ENCODE results near the gene SCNN1G. TPM values are rescaled to one million over a fixed set of nuclear protein-coding genes. Genes with fewer than 3 reads are reported as not detected.
"Not testable (repeated sequence)": the region's sequence is repeated elsewhere in the genome, so short reads cannot be mapped to it uniquely, and the experiment has no call there.

The SCNN1G gene
- total RNA-seq, 1 experiment from 2014 or later, result 6.3 TPM

GRCh38 chr16:23252310-23252709, 69.8 kb downstream of the SCNN1G start:
- Histone ChIP-seq H3K4me2 (ENCODE audit: low read length) (no peak overlapping the region), H3K4me3 (ENCODE audit: low read length) (no peak overlapping the region), H3K4me1 (ENCODE audit: insufficient read depth, low read length) (peaks cover 1% of the 10 kb centered on the region), H2AFZ (ENCODE audit: low read length) (no peak overlapping the region), H3K36me3 (ENCODE audit: low read depth, low read length) (no peaks in the 10 kb centered on the region), H4K20me1 (ENCODE audit: low read length) (no peaks in the 10 kb centered on the region), H3F3A (ENCODE audit: low read length, unreplicated experiment) (no peaks in the 10 kb centered on the region), H3K9me2 (replicated peaks; ENCODE audit: low read length) (no peaks in the 10 kb centered on the region), H3K9me3 (ENCODE audit: low read length) (no peaks in the 10 kb centered on the region), H3K9ac (ENCODE audit: low read length) (no peak overlapping the region), H3K27me3 (ENCODE audit: low read length) (no peaks in the 10 kb centered on the region), H3K79me2 (ENCODE audit: low read length) (no peaks in the 10 kb centered on the region), H3K27ac (ENCODE audit: low read length) (no peak overlapping the region)
- TF ChIP-seq EZH2 (IDR thresholded peaks at IDR 0.05; ENCODE audit: low read length, unreplicated experiment) (no peak), EZH2phosphoT487 (IDR thresholded peaks at IDR 0.05; ENCODE audit: borderline replicate concordance, low read length) (no peak), CTCF (conservative IDR thresholded peaks at IDR 0.05; ENCODE audit: low read depth, low read length) (no peak)
- ChIA-PET POLR2A (ENCODE audit: unreplicated experiment) (no interaction called here), CTCF (no interaction called here)
- intact Hi-C loops (cut with micrococcal nuclease), result no loop called here
- BruUV-seq (replicated peaks), result no TSS peak
- no peak for DNase-seq
- no peak for ATAC-seq

DNA sequence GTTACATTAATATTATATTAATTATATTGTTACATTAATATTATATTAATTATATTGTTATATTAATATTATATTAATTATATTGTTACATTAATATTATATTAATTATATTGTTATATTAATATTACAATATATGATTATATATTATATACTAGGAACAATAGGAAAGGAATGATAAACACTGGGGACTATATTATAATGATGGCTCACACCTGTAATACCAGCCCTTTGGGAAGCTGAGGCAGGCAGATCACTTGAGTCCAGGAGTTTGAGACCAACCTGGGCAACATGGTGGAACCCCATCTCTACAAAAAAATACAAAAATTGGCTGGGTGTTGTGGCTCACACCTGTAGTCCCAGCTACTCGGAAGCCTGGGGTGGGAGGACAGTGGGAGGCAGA, 71.1 kb downstream of the SCNN1G start:
- H3K27me3 ChIP-seq (ENCODE audit: low read length); H3K79me2 ChIP-seq (ENCODE audit: low read length); H4K20me1 ChIP-seq (ENCODE audit: low read length); H3K27ac ChIP-seq (ENCODE audit: low read length); BruUV-seq (replicated peaks); H3K9me3 ChIP-seq (ENCODE audit: low read length); H3K36me3 ChIP-seq (ENCODE audit: low read depth, low read length); intact Hi-C loops (cut with micrococcal nuclease); DNase-seq; H3K4me3 ChIP-seq (ENCODE audit: low read length); H3F3A ChIP-seq (ENCODE audit: low read length, unreplicated experiment); ATAC-seq; H3K9ac ChIP-seq (ENCODE audit: low read length); POLR2A ChIA-PET (ENCODE audit: unreplicated experiment); CTCF ChIA-PET; H2AFZ ChIP-seq (ENCODE audit: low read length); H3K4me2 ChIP-seq (ENCODE audit: low read length); H3K9me2 ChIP-seq (replicated peaks; ENCODE audit: low read length): not testable (repeated sequence)
- peaks cover 14% of the 10 kb centered on the region for H3K4me1 ChIP-seq (ENCODE audit: insufficient read depth, low read length)

DNA sequence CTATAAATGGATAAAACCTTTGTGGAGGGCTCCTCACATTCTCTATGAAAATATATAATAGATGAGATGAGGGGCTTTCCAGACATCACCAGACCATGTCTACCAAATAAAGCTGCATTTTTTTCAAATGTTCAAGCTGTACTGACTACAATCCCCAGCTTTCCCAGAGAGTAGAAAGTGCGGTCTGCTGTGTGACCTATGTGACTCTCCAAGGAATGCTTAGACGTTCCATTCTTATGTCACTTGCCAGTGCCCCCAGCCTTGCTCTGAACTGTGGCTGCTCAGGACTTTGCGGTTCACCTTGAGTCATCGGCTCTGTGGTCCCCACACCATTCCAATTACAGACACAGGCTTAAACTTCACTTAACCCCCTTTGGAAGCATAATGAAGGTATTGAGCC, 71.8 kb downstream of the SCNN1G start:
- Histone ChIP-seq H2AFZ (ENCODE audit: low read length) (no peak overlapping the region), H3K36me3 (ENCODE audit: low read depth, low read length) (no peaks in the 10 kb centered on the region), H3K27ac (ENCODE audit: low read length) (no peak overlapping the region), H3K9me2 (replicated peaks; ENCODE audit: low read length) (no peaks in the 10 kb centered on the region), H3F3A (ENCODE audit: low read length, unreplicated experiment) (no peaks in the 10 kb centered on the region), H3K27me3 (ENCODE audit: low read length) (no peaks in the 10 kb centered on the region), H3K79me2 (ENCODE audit: low read length) (no peaks in the 10 kb centered on the region), H3K9me3 (ENCODE audit: low read length) (no peaks in the 10 kb centered on the region), H3K9ac (ENCODE audit: low read length) (no peak overlapping the region), H3K4me1 (ENCODE audit: insufficient read depth, low read length) (peaks cover 18% of the 10 kb centered on the region), H4K20me1 (ENCODE audit: low read length) (no peaks in the 10 kb centered on the region), H3K4me3 (ENCODE audit: low read length) (no peak overlapping the region), H3K4me2 (ENCODE audit: low read length) (no peak overlapping the region)
- intact Hi-C loops (cut with micrococcal nuclease), result no loop called here
- TF ChIP-seq EZH2 (IDR thresholded peaks at IDR 0.05; ENCODE audit: low read length, unreplicated experiment) (no peak), CTCF (conservative IDR thresholded peaks at IDR 0.05; ENCODE audit: low read depth, low read length) (no peak), EZH2phosphoT487 (IDR thresholded peaks at IDR 0.05; ENCODE audit: borderline replicate concordance, low read length) (no peak)
- no peak for ATAC-seq
- no TSS peak for BruUV-seq (replicated peaks)
- ChIA-PET POLR2A (ENCODE audit: unreplicated experiment) (no interaction called here), CTCF (no interaction called here)
- DNase-seq, result peak; percentile 9
